HEK293 (cell line): ENCODE measurements around the gene CTPS1.

Experiments
- CTCF ChIA-PET: fragments of 350-600 bp; formaldehyde crosslinking; extraction: SDS; loops from one replicate; lab custom pipeline; 2021; ENCODE audit warnings: antibody characterized with exemption; lab: Yijun Ruan, JAX
- POLR2A ChIA-PET: fragments of 300-600 bp; formaldehyde crosslinking; extraction: SDS; loops from one replicate; lab custom pipeline; 2020; ENCODE audit warnings: antibody characterized with exemption, inconsistent platforms; lab: Yijun Ruan, JAX
- H3K27ac ChIP-seq: fragments of 200-500 bp; sonication (Bioruptor generic); 2 replicates; pipeline ENCODE4 v1.5.1; 2014; ENCODE audit warnings: low read depth, low read length, control low read depth, inconsistent platforms; ENCODE audit errors: extremely low read depth
- H3K36me3 ChIP-seq, 2 experiments: fragments of 200-500 bp in 1 of 2; sonication (Bioruptor generic) in 1 of 2; 1 replicate in 1 of 2; 2 replicates in 1 of 2; pipeline ENCODE4 v1.5.1; 2014 to 2017; ENCODE audit warnings: inconsistent platforms in 2 of 2, low read length in 2 of 2; ENCODE audit not compliant: control insufficient read depth in 2 of 2, insufficient read depth in 1 of 2
- H3K4me1 ChIP-seq: fragments of 200-500 bp; sonication (Bioruptor generic); 2 replicates; pipeline ENCODE4 v1.5.1; 2014; ENCODE audit warnings: mild to moderate bottlenecking, low read length, inconsistent platforms; ENCODE audit not compliant: control insufficient read depth, insufficient read depth
- H3K4me3 ChIP-seq: 2 replicates; pipeline ENCODE4 v1.5.1; 2011; ENCODE audit warnings: low read depth, mild to moderate bottlenecking, control low read depth, low read length, moderate library complexity
- H3K9me3 ChIP-seq: fragments of 200-500 bp; sonication (Bioruptor generic); 2 replicates; pipeline ENCODE4 v1.5.1; 2014; ENCODE audit warnings: low read depth, low read length, inconsistent platforms; ENCODE audit not compliant: control insufficient read depth, insufficient read depth
- AEBP2 ChIP-seq: fragments of 450-650 bp; formaldehyde crosslinking; IDR thresholded peaks from 2 replicates; pipeline ENCODE4 v1.5.1; 2016; ENCODE audit warnings: missing biosample characterization, missing genetic modification characterization, borderline replicate concordance
- YY2 ChIP-seq: fragments of 450-650 bp; formaldehyde crosslinking; IDR thresholded peaks from 2 replicates; pipeline ENCODE4 v1.5.1; 2016; ENCODE audit warnings: missing biosample characterization, missing genetic modification characterization
- ZBTB1 ChIP-seq: fragments of 450-650 bp; formaldehyde crosslinking; IDR thresholded peaks from 2 replicates; pipeline ENCODE4 v1.5.1; 2016; ENCODE audit warnings: missing biosample characterization, missing genetic modification characterization
- ZNF148 ChIP-seq: fragments of 450-650 bp; formaldehyde crosslinking; IDR thresholded peaks from 2 replicates; pipeline ENCODE4 v1.5.0; 2017; ENCODE audit warnings: missing biosample characterization, missing genetic modification characterization, borderline replicate concordance
- ZNF174 ChIP-seq: fragments of 450-650 bp; formaldehyde crosslinking; IDR thresholded peaks from 2 replicates; pipeline ENCODE4 v1.5.0; 2017; ENCODE audit warnings: missing biosample characterization, mild to moderate bottlenecking, missing genetic modification characterization
- ZNF175 ChIP-seq: fragments of 450-650 bp; formaldehyde crosslinking; IDR thresholded peaks from 2 replicates; pipeline ENCODE4 v1.5.1; 2016; ENCODE audit warnings: missing biosample characterization, missing genetic modification characterization
- ZNF223 ChIP-seq: fragments of 450-650 bp; formaldehyde crosslinking; IDR thresholded peaks from 2 replicates; pipeline ENCODE4 v1.5.1; 2016; ENCODE audit warnings: missing biosample characterization, missing genetic modification characterization
- ZNF555 ChIP-seq: fragments of 450-650 bp; formaldehyde crosslinking; conservative IDR thresholded peaks from 2 replicates; pipeline ENCODE4 v1.5.1; 2017; ENCODE audit warnings: missing biosample characterization, mild to moderate bottlenecking, missing genetic modification characterization, inconsistent platforms
- ZNF580 ChIP-seq: fragments of 450-650 bp; formaldehyde crosslinking; IDR thresholded peaks from 2 replicates; pipeline ENCODE4 v1.5.1; 2016; ENCODE audit warnings: missing biosample characterization, missing genetic modification characterization
- ZNF629 ChIP-seq: fragments of 450-650 bp; formaldehyde crosslinking; IDR thresholded peaks from 2 replicates; pipeline ENCODE4 v1.5.1; 2017; ENCODE audit warnings: missing biosample characterization, missing genetic modification characterization
- TF ChIP-seq, protein P1 (sequence below): fragments of 450-650 bp; formaldehyde crosslinking; IDR thresholded peaks from 2 replicates; pipeline ENCODE4 v1.5.1; 2016; ENCODE audit warnings: missing biosample characterization, missing genetic modification characterization
- TF ChIP-seq, protein P2 (sequence below): fragments of 450-650 bp; formaldehyde crosslinking; IDR thresholded peaks from 2 replicates; pipeline ENCODE4 v1.5.1; 2016; ENCODE audit warnings: missing biosample characterization, missing genetic modification characterization

CTPS1 gene

DNA sequence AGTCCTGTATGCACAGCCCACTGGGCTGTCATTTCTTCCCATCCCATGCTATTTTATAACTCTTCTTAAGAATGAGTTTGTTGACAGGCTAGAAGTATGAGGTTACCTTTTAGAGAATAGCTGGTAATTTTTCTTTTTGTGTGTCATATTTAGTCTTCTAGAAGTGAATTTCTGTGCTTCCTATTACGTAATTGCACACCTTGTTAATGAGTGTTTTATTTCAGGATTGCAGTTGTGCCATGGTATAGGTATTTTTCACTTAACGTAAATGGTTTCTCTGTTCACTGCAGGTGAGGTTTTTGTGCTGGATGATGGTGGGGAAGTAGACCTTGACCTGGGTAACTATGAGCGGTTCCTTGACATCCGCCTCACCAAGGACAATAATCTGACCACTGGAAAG lies 5.0 kb downstream of the CTPS1 start:
- H3K27ac ChIP-seq = no peak overlapping the region
- ChIA-PET POLR2A (no interaction called here), CTCF (interaction anchor here (0.6 to 4.0 kb wide), 5 partner anchors 10 to 610 kb away, joined by 3 to 16 read pairs (median 3); no protein-coding TSS in a partner anchor)
- H3K36me3 ChIP-seq = peaks cover 17 to 85% of the 10 kb centered on the region in 2 experiments
- 0 out of 2 replicates have a peak, but pooled peaks cover 4% of the 10 kb centered on the region for H3K4me1 ChIP-seq
- H3K4me3 ChIP-seq = no peak overlapping the region
- TF ChIP-seq ZNF629 (tag by site-specific recombination) (no peak), AEBP2 (no peak), ZNF148 (tag by site-specific recombination) (no peak)
- TF ChIP-seq, protein P1, sequence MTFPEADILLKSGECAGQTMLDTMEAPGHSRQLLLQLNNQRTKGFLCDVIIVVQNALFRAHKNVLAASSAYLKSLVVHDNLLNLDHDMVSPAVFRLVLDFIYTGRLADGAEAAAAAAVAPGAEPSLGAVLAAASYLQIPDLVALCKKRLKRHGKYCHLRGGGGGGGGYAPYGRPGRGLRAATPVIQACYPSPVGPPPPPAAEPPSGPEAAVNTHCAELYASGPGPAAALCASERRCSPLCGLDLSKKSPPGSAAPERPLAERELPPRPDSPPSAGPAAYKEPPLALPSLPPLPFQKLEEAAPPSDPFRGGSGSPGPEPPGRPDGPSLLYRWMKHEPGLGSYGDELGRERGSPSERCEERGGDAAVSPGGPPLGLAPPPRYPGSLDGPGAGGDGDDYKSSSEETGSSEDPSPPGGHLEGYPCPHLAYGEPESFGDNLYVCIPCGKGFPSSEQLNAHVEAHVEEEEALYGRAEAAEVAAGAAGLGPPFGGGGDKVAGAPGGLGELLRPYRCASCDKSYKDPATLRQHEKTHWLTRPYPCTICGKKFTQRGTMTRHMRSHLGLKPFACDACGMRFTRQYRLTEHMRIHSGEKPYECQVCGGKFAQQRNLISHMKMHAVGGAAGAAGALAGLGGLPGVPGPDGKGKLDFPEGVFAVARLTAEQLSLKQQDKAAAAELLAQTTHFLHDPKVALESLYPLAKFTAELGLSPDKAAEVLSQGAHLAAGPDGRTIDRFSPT = no peak
- H3K9me3 ChIP-seq = no peaks in the 10 kb centered on the region

DNA sequence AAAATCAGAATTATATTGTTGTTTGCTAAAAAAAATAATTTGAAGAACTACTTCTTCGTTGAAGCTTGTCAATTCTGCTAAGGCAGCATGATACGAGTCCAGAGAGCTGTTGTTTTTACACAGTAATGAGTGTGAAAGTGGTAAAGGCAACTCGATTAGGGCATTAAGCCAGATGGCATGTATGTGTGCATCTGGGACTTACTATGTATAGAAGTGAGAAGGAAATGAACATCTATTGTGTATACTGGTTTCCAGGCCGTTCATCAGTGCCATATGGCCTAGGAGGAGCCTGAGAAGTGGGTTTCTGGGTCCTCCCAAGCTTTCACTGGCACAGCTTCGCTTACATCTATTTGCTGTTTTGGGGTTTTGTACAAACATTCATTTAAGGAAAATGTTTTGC lies 5.7 kb downstream of the CTPS1 start:
- no peaks in the 10 kb centered on the region for H3K9me3 ChIP-seq
- H3K27ac ChIP-seq = no peak overlapping the region
- H3K4me1 ChIP-seq = 0 out of 2 replicates have a peak, but pooled peaks cover 4% of the 10 kb centered on the region
- CTCF ChIA-PET = interaction anchor here (0.7 to 4.0 kb wide), 3 partner anchors 19 to 367 kb away, joined by 3 to 16 read pairs (median 4); no protein-coding TSS in a partner anchor
- TF ChIP-seq ZNF223 (no peak), ZNF174 (tag by site-specific recombination) (no peak), ZNF175 (tag by site-specific recombination) (no peak), ZBTB1 (tag by site-specific recombination) (no peak), ZNF555 (tag by site-specific recombination) (no peak), YY2 (tag by site-specific recombination) (no peak)
- TF ChIP-seq, protein P2, sequence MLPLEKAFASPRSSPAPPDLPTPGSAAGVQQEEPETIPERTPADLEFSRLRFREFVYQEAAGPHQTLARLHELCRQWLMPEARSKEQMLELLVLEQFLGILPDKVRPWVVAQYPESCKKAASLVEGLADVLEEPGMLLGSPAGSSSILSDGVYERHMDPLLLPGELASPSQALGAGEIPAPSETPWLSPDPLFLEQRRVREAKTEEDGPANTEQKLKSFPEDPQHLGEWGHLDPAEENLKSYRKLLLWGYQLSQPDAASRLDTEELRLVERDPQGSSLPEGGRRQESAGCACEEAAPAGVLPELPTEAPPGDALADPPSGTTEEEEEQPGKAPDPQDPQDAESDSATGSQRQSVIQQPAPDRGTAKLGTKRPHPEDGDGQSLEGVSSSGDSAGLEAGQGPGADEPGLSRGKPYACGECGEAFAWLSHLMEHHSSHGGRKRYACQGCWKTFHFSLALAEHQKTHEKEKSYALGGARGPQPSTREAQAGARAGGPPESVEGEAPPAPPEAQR (tag by site-specific recombination) = no peak
- TF ChIP-seq, all 188 proteins: peak for 0
- H3K4me3 ChIP-seq = no peak overlapping the region
- POLR2A ChIA-PET = interaction anchor here (1.7 kb wide), 1 partner anchor 18 kb away, joined by 4 read pairs; no protein-coding TSS in a partner anchor
- peaks cover 21 to 92% of the 10 kb centered on the region in 2 experiments for H3K36me3 ChIP-seq

DNA sequence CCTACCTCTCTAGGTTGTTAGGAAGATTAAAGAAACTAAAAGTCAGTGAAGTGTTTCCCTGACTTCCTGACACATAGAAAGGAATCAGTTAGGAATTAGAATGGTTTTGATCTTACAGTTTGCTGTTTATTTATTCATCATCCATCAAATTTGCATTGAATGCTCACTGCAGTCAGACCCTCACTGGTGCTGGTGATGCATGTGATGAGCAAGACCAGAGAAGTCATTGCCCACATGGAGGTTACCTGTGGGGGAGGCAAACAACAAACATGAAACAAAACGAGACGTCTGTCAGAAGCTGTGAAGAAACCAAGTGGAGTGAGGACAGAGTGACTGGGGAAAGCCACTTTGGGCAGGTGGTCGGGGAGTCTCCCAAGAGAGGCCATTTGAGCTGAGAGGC lies 6.4 kb downstream of the CTPS1 start:
- TF ChIP-seq ZNF580 = no peak
- POLR2A ChIA-PET = interaction anchor here (1.4 to 1.7 kb wide), 2 partner anchors 10 to 18 kb away, joined by 4 read pairs; no protein-coding TSS in a partner anchor
- H3K36me3 ChIP-seq = peaks cover 26 to 94% of the 10 kb centered on the region in 2 experiments
- CTCF ChIA-PET = interaction anchor here (4.0 kb wide), 1 partner anchor 18 kb away, joined by 16 read pairs; no protein-coding TSS in a partner anchor
- H3K4me1 ChIP-seq = 0 out of 2 replicates have a peak, but pooled peaks cover 4% of the 10 kb centered on the region
- no peak overlapping the region for H3K27ac ChIP-seq
- H3K4me3 ChIP-seq = no peak overlapping the region
- no peaks in the 10 kb centered on the region for H3K9me3 ChIP-seq
